Measurements from ENCODE around the gene XK.
"Not testable (repeated sequence)": the region's sequence is repeated elsewhere in the genome, so short reads cannot be mapped to it uniquely, and the experiment has no call there.

Gene XK

DNA sequence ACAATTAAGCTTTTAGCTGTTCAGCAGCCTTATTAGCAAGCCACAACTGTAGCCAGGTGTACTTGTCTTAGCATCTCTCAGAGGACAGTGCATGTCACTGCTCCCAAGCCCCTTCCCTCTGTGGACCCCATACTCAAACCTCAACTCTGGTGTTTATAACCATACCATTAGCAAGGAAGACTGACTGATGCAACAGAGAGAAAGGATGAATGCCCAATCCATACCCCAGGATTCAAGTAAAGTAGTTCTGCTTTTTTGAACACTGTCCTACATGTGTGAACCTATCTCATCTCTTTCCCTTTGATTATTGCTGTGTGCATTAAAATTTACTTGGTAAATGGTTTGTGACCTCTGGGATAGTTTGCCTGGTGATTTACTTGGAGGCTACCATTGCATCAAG lies 71.5 kb downstream of the XK start:
- no peak for DNase-seq (ENCODE audit: low read depth)
- Histone ChIP-seq H3K9ac (ENCODE audit: low read length) (no peak overlapping the region), H3K4me3 (ENCODE audit: low read length) (no peak overlapping the region), H3K4me1 (ENCODE audit: control insufficient read depth, insufficient read depth, low read length) (no peaks in the 10 kb centered on the region), H3K27me3 (replicated peaks; ENCODE audit: control insufficient read depth, insufficient read depth, low read length) (peaks cover 25% of the 10 kb centered on the region), H3K9me3 (ENCODE audit: control insufficient read depth, low read length) (peaks cover 9% of the 10 kb centered on the region), H3K36me3 (ENCODE audit: control insufficient read depth, insufficient read depth, low read length, severe bottlenecking) (no peaks in the 10 kb centered on the region)

GRCh38 chrX:37759351-37759750 lies 73.8 kb downstream of the XK start:
- no peak for DNase-seq (ENCODE audit: low read depth)
- no peaks in the 10 kb centered on the region for H3K4me1 ChIP-seq (ENCODE audit: control insufficient read depth, insufficient read depth, low read length)
- H3K27me3 ChIP-seq (replicated peaks; ENCODE audit: control insufficient read depth, insufficient read depth, low read length), result peaks cover 12% of the 10 kb centered on the region
- H3K36me3 ChIP-seq (ENCODE audit: control insufficient read depth, insufficient read depth, low read length, severe bottlenecking), result no peaks in the 10 kb centered on the region
- peaks cover 5% of the 10 kb centered on the region for H3K9me3 ChIP-seq (ENCODE audit: control insufficient read depth, low read length)
- no peak overlapping the region for H3K4me3 ChIP-seq (ENCODE audit: low read length)
- no peak overlapping the region for H3K9ac ChIP-seq (ENCODE audit: low read length)

GRCh38 chrX:37759878-37760418 lies 74.4 kb downstream of the XK start:
- Histone ChIP-seq H3K9ac (ENCODE audit: low read length) (no peak overlapping the region), H3K9me3 (ENCODE audit: control insufficient read depth, low read length) (peaks cover 5% of the 10 kb centered on the region), H3K4me1 (ENCODE audit: control insufficient read depth, insufficient read depth, low read length) (no peaks in the 10 kb centered on the region), H3K36me3 (ENCODE audit: control insufficient read depth, insufficient read depth, low read length, severe bottlenecking) (no peaks in the 10 kb centered on the region), H3K4me3 (ENCODE audit: low read length) (no peak overlapping the region), H3K27me3 (replicated peaks; ENCODE audit: control insufficient read depth, insufficient read depth, low read length) (peaks cover 8% of the 10 kb centered on the region)
- no peak for DNase-seq (ENCODE audit: low read depth)

GRCh38 chrX:37763400-37763799 lies 77.8 kb downstream of the XK start:
- H3K4me3 ChIP-seq (ENCODE audit: low read length), result no peak overlapping the region
- H3K36me3 ChIP-seq (ENCODE audit: control insufficient read depth, insufficient read depth, low read length, severe bottlenecking), result no peaks in the 10 kb centered on the region
- no peak overlapping the region for H3K9ac ChIP-seq (ENCODE audit: low read length)
- peaks cover 13% of the 10 kb centered on the region for H3K27me3 ChIP-seq (replicated peaks; ENCODE audit: control insufficient read depth, insufficient read depth, low read length)
- DNase-seq (ENCODE audit: low read depth), result no peak
- peaks cover 5% of the 10 kb centered on the region for H3K9me3 ChIP-seq (ENCODE audit: control insufficient read depth, low read length)
- H3K4me1 ChIP-seq (ENCODE audit: control insufficient read depth, insufficient read depth, low read length), result no peaks in the 10 kb centered on the region

GRCh38 chrX:37765507-37765906 lies 79.9 kb downstream of the XK start:
- H3K27me3 ChIP-seq (replicated peaks; ENCODE audit: control insufficient read depth, insufficient read depth, low read length), result peaks cover 13% of the 10 kb centered on the region
- no peak overlapping the region for H3K9ac ChIP-seq (ENCODE audit: low read length)
- no peaks in the 10 kb centered on the region for H3K4me1 ChIP-seq (ENCODE audit: control insufficient read depth, insufficient read depth, low read length)
- no peak for DNase-seq (ENCODE audit: low read depth)
- H3K9me3 ChIP-seq (ENCODE audit: control insufficient read depth, low read length), result peaks cover 4% of the 10 kb centered on the region
- H3K4me3 ChIP-seq (ENCODE audit: low read length), result no peak overlapping the region
- no peaks in the 10 kb centered on the region for H3K36me3 ChIP-seq (ENCODE audit: control insufficient read depth, insufficient read depth, low read length, severe bottlenecking)

GRCh38 chrX:37767430-37767829 lies 81.8 kb downstream of the XK start:
- no peak overlapping the region for H3K4me3 ChIP-seq (ENCODE audit: low read length)
- H3K27me3 ChIP-seq (replicated peaks; ENCODE audit: control insufficient read depth, insufficient read depth, low read length), result peaks cover 5% of the 10 kb centered on the region
- H3K4me1 ChIP-seq (ENCODE audit: control insufficient read depth, insufficient read depth, low read length), result no peaks in the 10 kb centered on the region
- DNase-seq (ENCODE audit: low read depth), result no peak
- no peak overlapping the region for H3K9ac ChIP-seq (ENCODE audit: low read length)
- H3K36me3 ChIP-seq (ENCODE audit: control insufficient read depth, insufficient read depth, low read length, severe bottlenecking), result no peaks in the 10 kb centered on the region
- no peaks in the 10 kb centered on the region for H3K9me3 ChIP-seq (ENCODE audit: control insufficient read depth, low read length)

GRCh38 chrX:37768866-37769265 lies 83.3 kb downstream of the XK start:
- not testable (repeated sequence) for H3K36me3 ChIP-seq (ENCODE audit: control insufficient read depth, insufficient read depth, low read length, severe bottlenecking); H3K27me3 ChIP-seq (replicated peaks; ENCODE audit: control insufficient read depth, insufficient read depth, low read length); H3K9ac ChIP-seq (ENCODE audit: low read length); H3K4me3 ChIP-seq (ENCODE audit: low read length); H3K9me3 ChIP-seq (ENCODE audit: control insufficient read depth, low read length); DNase-seq (ENCODE audit: low read depth); H3K4me1 ChIP-seq (ENCODE audit: control insufficient read depth, insufficient read depth, low read length)

DNA sequence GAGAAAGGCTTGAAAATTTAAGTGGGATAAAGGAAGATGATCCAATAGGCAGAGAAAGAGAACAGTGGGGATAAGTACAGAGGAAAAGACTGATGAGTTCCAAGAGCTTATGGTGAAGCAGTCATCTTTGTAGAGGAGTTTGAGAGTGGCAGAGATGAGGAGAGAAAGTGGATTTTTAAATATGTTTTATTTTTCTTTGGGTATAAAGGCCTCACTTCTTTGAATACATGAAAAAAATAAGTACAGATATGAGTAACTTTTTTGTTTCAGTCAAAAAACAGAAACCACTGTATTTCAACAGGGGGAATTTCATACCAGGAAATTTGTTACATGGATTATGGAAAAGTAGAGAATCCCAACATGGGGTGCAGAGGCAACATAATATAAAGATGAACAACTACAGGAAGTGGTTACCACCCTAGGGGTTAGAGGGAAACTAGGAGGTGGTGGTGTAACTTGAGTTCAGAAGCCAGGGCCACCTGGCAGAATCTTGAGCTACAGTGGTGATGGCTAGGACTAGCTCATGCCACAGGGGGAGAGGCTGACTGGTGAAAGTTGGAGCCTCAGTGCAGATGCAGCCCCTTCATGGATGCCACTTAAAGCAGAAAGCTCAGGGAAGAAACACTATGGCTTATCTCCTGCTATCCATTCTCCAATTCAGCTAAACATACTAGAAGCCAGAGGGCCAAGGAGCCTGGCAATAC lies 90.8 kb downstream of the XK start:
- H3K4me3 ChIP-seq (ENCODE audit: low read length), result no peak overlapping the region
- no peaks in the 10 kb centered on the region for H3K9me3 ChIP-seq (ENCODE audit: control insufficient read depth, low read length)
- H3K4me1 ChIP-seq (ENCODE audit: control insufficient read depth, insufficient read depth, low read length), result no peaks in the 10 kb centered on the region
- no peak overlapping the region for H3K9ac ChIP-seq (ENCODE audit: low read length)
- no peak for DNase-seq (ENCODE audit: low read depth)
- H3K36me3 ChIP-seq (ENCODE audit: control insufficient read depth, insufficient read depth, low read length, severe bottlenecking), result no peaks in the 10 kb centered on the region
- H3K27me3 ChIP-seq (replicated peaks; ENCODE audit: control insufficient read depth, insufficient read depth, low read length), result peaks cover 6% of the 10 kb centered on the region

GRCh38 chrX:37776987-37777325 lies 91.4 kb downstream of the XK start:
- no peak overlapping the region for H3K4me3 ChIP-seq (ENCODE audit: low read length)
- no peaks in the 10 kb centered on the region for H3K9me3 ChIP-seq (ENCODE audit: control insufficient read depth, low read length)
- H3K4me1 ChIP-seq (ENCODE audit: control insufficient read depth, insufficient read depth, low read length), result no peaks in the 10 kb centered on the region
- no peak overlapping the region for H3K9ac ChIP-seq (ENCODE audit: low read length)
- H3K36me3 ChIP-seq (ENCODE audit: control insufficient read depth, insufficient read depth, low read length, severe bottlenecking), result no peaks in the 10 kb centered on the region
- peaks cover 10% of the 10 kb centered on the region for H3K27me3 ChIP-seq (replicated peaks; ENCODE audit: control insufficient read depth, insufficient read depth, low read length)
- DNase-seq (ENCODE audit: low read depth), result no peak

- Histone ChIP-seq H3K9me3 (ENCODE audit: control insufficient read depth, low read length) (no peaks in the 10 kb centered on the region), H3K4me1 (ENCODE audit: control insufficient read depth, insufficient read depth, low read length) (no peaks in the 10 kb centered on the region), H3K27me3 (replicated peaks; ENCODE audit: control insufficient read depth, insufficient read depth, low read length) (peaks cover 22% of the 10 kb centered on the region), H3K36me3 (ENCODE audit: control insufficient read depth, insufficient read depth, low read length, severe bottlenecking) (no peaks in the 10 kb centered on the region), H3K9ac (ENCODE audit: low read length) (no peak within 1 kb of the TSS), H3K4me3 (ENCODE audit: low read length) (no peak within 1 kb of the TSS)
- no peak for DNase-seq (ENCODE audit: low read depth)
These were observed 94.3 kb downstream of the XK start, which contains the start of gene CYBB for GRCh38 chrX:37779857-37780256. Gene CYBB, plus strand, starts transcription at chrX:37780059. Its CDS starts 19 bp downstream, at chrX:37780078.

- no peak overlapping the region for H3K4me3 ChIP-seq (ENCODE audit: low read length)
- H3K9me3 ChIP-seq (ENCODE audit: control insufficient read depth, low read length), result no peaks in the 10 kb centered on the region
- H3K27me3 ChIP-seq (replicated peaks; ENCODE audit: control insufficient read depth, insufficient read depth, low read length), result peaks cover 22% of the 10 kb centered on the region
- H3K36me3 ChIP-seq (ENCODE audit: control insufficient read depth, insufficient read depth, low read length, severe bottlenecking), result no peaks in the 10 kb centered on the region
- H3K9ac ChIP-seq (ENCODE audit: low read length), result no peak overlapping the region
- H3K4me1 ChIP-seq (ENCODE audit: control insufficient read depth, insufficient read depth, low read length), result no peaks in the 10 kb centered on the region
- no peak for DNase-seq (ENCODE audit: low read depth)
These were observed 95.5 kb downstream of the XK start for GRCh38 chrX:37781081-37781480.
